Muscle layer of duodenum (tissue), 2 donors: Measurements from ENCODE around the gene FAM180B.

Source experiments
- H3K27ac ChIP-seq: one replicate; pipeline ENCODE4 v1.7.0; 2013; ENCODE audit warnings: mild to moderate bottlenecking, low read length
- H3K27me3 ChIP-seq: one replicate; pipeline ENCODE4 v1.7.0; 2013; ENCODE audit warnings: low read depth, mild to moderate bottlenecking, control low read depth, low read length
- H3K36me3 ChIP-seq, 2 donors: one replicate each; pipeline ENCODE4 v1.7.0; 2013; ENCODE audit warnings: low read length in 2 of 2, control low read depth in 1 of 2, mild to moderate bottlenecking in 1 of 2; ENCODE audit not compliant: insufficient read depth in 2 of 2, control insufficient read depth in 1 of 2
- H3K4me1 ChIP-seq, 2 donors: one replicate each; pipeline ENCODE4 v1.7.0; 2013; ENCODE audit warnings: low read length in 2 of 2, mild to moderate bottlenecking in 2 of 2, control low read depth in 1 of 2, moderate library complexity in 1 of 2; ENCODE audit not compliant: insufficient read depth in 2 of 2, control insufficient read depth in 1 of 2
- H3K4me3 ChIP-seq, 2 donors: one replicate each; pipeline ENCODE4 v1.7.0; 2013; ENCODE audit warnings: low read length in 2 of 2, low read depth in 1 of 2, mild to moderate bottlenecking in 1 of 2
- H3K9me3 ChIP-seq, 2 donors: one replicate each; pipeline ENCODE4 v1.7.0; 2013; ENCODE audit warnings: low read length in 2 of 2, control low read depth in 1 of 2, mild to moderate bottlenecking in 1 of 2; ENCODE audit not compliant: control insufficient read depth in 1 of 2
- donor health status: healthy.

FAM180B gene

GRCh38 chr11:47603295-47603694, 16.8 kb downstream of the FAM180B start:
- peaks cover 5 to 11% of the 10 kb centered on the region in 2 donors for H3K4me1 ChIP-seq
- no peak overlapping the region for H3K4me3 ChIP-seq
- no peaks in the 10 kb centered on the region for H3K27me3 ChIP-seq
- H3K9me3 ChIP-seq = no peaks in the 10 kb centered on the region
- H3K27ac ChIP-seq = no peak overlapping the region
- H3K36me3 ChIP-seq = no peaks in the 10 kb centered on the region

- Histone ChIP-seq H3K4me3 (no peak overlapping the region), H3K36me3 (no peaks in the 10 kb centered on the region), H3K9me3 (no peaks in the 10 kb centered on the region), H3K4me1 (peaks cover 5 to 11% of the 10 kb centered on the region in 2 donors), H3K27me3 (no peaks in the 10 kb centered on the region), H3K27ac (no peak overlapping the region)
Observed at GRCh38 chr11:47605921-47606320, 19.4 kb downstream of the FAM180B start.

- no peaks in the 10 kb centered on the region for H3K27me3 ChIP-seq
- H3K36me3 ChIP-seq = peaks cover 0 to 6% of the 10 kb centered on the region in 2 donors
- no peaks in the 10 kb centered on the region for H3K9me3 ChIP-seq
- no peak overlapping the region for H3K27ac ChIP-seq
- no peak overlapping the region for H3K4me3 ChIP-seq
- peaks cover 5 to 11% of the 10 kb centered on the region in 2 donors for H3K4me1 ChIP-seq
Observed at GRCh38 chr11:47606731-47607130, 20.3 kb downstream of the FAM180B start.

GRCh38 chr11:47607380-47607779, 20.9 kb downstream of the FAM180B start:
- peaks cover 5 to 11% of the 10 kb centered on the region in 2 donors for H3K4me1 ChIP-seq
- no peak overlapping the region for H3K27ac ChIP-seq
- no peak overlapping the region for H3K4me3 ChIP-seq

GRCh38 chr11:47609675-47610074, 23.2 kb downstream of the FAM180B start:
- Histone ChIP-seq H3K4me1 (peaks cover 5 to 11% of the 10 kb centered on the region in 2 donors), H3K27me3 (no peaks in the 10 kb centered on the region), H3K36me3 (peaks cover 0 to 6% of the 10 kb centered on the region in 2 donors), H3K27ac (no peak overlapping the region), H3K4me3 (no peak overlapping the region), H3K9me3 (no peaks in the 10 kb centered on the region)

More at GRCh38 chr11:47607380-47607779, 20.9 kb downstream of the FAM180B start:
- Histone ChIP-seq H3K9me3 (no peaks in the 10 kb centered on the region), H3K36me3 (peaks cover 0 to 6% of the 10 kb centered on the region in 2 donors), H3K27me3 (no peaks in the 10 kb centered on the region)

- Histone ChIP-seq H3K4me1 (peaks cover 5 to 11% of the 10 kb centered on the region in 2 donors), H3K27ac (peak overlapping the region; percentile 4)
Observed at GRCh38 chr11:47611348-47611794, 24.9 kb downstream of the FAM180B start.

GRCh38 chr11:47615249-47615648, 28.8 kb downstream of the FAM180B start:
- H3K4me3 ChIP-seq = no peak overlapping the region
- H3K36me3 ChIP-seq = peaks cover 5 to 25% of the 10 kb centered on the region in 2 donors
- no peaks in the 10 kb centered on the region for H3K9me3 ChIP-seq
- H3K27ac ChIP-seq = no peak overlapping the region
- no peaks in the 10 kb centered on the region for H3K27me3 ChIP-seq
- peaks cover 3 to 5% of the 10 kb centered on the region in 2 donors for H3K4me1 ChIP-seq

More at GRCh38 chr11:47611348-47611794, 24.9 kb downstream of the FAM180B start:
- H3K9me3 ChIP-seq = no peaks in the 10 kb centered on the region
- no peaks in the 10 kb centered on the region for H3K27me3 ChIP-seq
- H3K4me3 ChIP-seq = no peak overlapping the region
- peaks cover 0 to 6% of the 10 kb centered on the region in 2 donors for H3K36me3 ChIP-seq

- no peaks in the 10 kb centered on the region for H3K27me3 ChIP-seq
- no peaks in the 10 kb centered on the region for H3K9me3 ChIP-seq
- H3K36me3 ChIP-seq = peaks cover 12 to 26% of the 10 kb centered on the region in 2 donors
- peaks cover 3 to 5% of the 10 kb centered on the region in 2 donors for H3K4me1 ChIP-seq
- no peak overlapping the region for H3K4me3 ChIP-seq
- no peak overlapping the region for H3K27ac ChIP-seq
Observed at GRCh38 chr11:47616726-47617416, 30.4 kb downstream of the FAM180B start.

GRCh38 chr11:47617417-47617809, 30.9 kb downstream of the FAM180B start:
- no peaks in the 10 kb centered on the region for H3K27me3 ChIP-seq
- H3K27ac ChIP-seq = no peak overlapping the region
- peaks cover 18 to 31% of the 10 kb centered on the region in 2 donors for H3K36me3 ChIP-seq
- H3K4me1 ChIP-seq = peaks cover 3 to 5% of the 10 kb centered on the region in 2 donors
- no peaks in the 10 kb centered on the region for H3K9me3 ChIP-seq
- no peak overlapping the region for H3K4me3 ChIP-seq

- H3K4me1 ChIP-seq = peaks cover 3 to 5% of the 10 kb centered on the region in 2 donors
- no peak overlapping the region for H3K27ac ChIP-seq
- H3K9me3 ChIP-seq = no peaks in the 10 kb centered on the region
- peaks cover 26 to 53% of the 10 kb centered on the region in 2 donors for H3K36me3 ChIP-seq
- H3K27me3 ChIP-seq = no peaks in the 10 kb centered on the region
- H3K4me3 ChIP-seq = no peak overlapping the region
Observed at GRCh38 chr11:47620836-47621378, 34.4 kb downstream of the FAM180B start.

GRCh38 chr11:47626234-47626633, 39.8 kb downstream of the FAM180B start:
- no peaks in the 10 kb centered on the region for H3K9me3 ChIP-seq
- no peak overlapping the region for H3K27ac ChIP-seq
- H3K27me3 ChIP-seq = no peaks in the 10 kb centered on the region
- no peak overlapping the region for H3K4me3 ChIP-seq
- H3K36me3 ChIP-seq = peaks cover 45 to 83% of the 10 kb centered on the region in 2 donors
- no peaks in the 10 kb centered on the region for H3K4me1 ChIP-seq
